ENCODE data around the gene RABGAP1L. TPM values are rescaled to one million over a fixed set of nuclear protein-coding genes. Genes with fewer than 3 reads are reported as not detected.

RABGAP1L gene
- total and polyA plus RNA-seq, 2 of the 4 experiments (the other 2 are of a cell fraction), result 7.9 to 26.7 TPM

GRCh38 chr1:174405219-174405618 lies 245.9 kb downstream of the RABGAP1L start:
- no peak overlapping the region for H4K5ac ChIP-seq (ENCODE audit: low read depth, low read length)
- H2BK120ac ChIP-seq (ENCODE audit: low read depth, low read length), result no peak overlapping the region
- H4K20me1 ChIP-seq (ENCODE audit: insufficient read depth, low read length), result no peaks in the 10 kb centered on the region
- H3K9ac ChIP-seq (ENCODE audit: low read depth, low read length), result no peak overlapping the region
- H4K8ac ChIP-seq (ENCODE audit: low read depth in 2 of 2, low read length in 2 of 2), result no peak overlapping the region
- no peak overlapping the region for H3K4me3 ChIP-seq (ENCODE audit: insufficient read depth, low read depth, low read length)
- dilution Hi-C loops (cut with HindIII; ENCODE audit: low sequenced_read_pairs, unreplicated experiment), result no loop called here
- ChIA-PET CTCF (no interaction called here), POLR2A (ENCODE audit: unreplicated experiment) (no interaction called here)
- H3K36me3 ChIP-seq (ENCODE audit: control insufficient read depth, insufficient read depth, low read length), result no peaks in the 10 kb centered on the region
- H3K9me1 ChIP-seq (ENCODE audit: insufficient read depth, low read length), result no peaks in the 10 kb centered on the region
- no peak overlapping the region for H3K4ac ChIP-seq (ENCODE audit: low read depth, low read length)
- H3K23ac ChIP-seq (ENCODE audit: low read depth, low read length), result no peak overlapping the region
- no peak overlapping the region for H3K56ac ChIP-seq (ENCODE audit: extremely low read depth, insufficient read depth, low read length)
- no peak overlapping the region for H3K18ac ChIP-seq (ENCODE audit: low read depth, low read length)
- no peak overlapping the region for H2BK5ac ChIP-seq (ENCODE audit: low read depth, low read length, poor library complexity, severe bottlenecking)
- H3K9me3 ChIP-seq (ENCODE audit: control insufficient read depth, insufficient read depth, low read length), result no peaks in the 10 kb centered on the region
- ATAC-seq (ENCODE audit: low read depth) (no peak), DNase-seq (no peak)
- H3K4me1 ChIP-seq (ENCODE audit: control insufficient read depth, insufficient read depth, low read length), result no peaks in the 10 kb centered on the region
- WGBS, 2 experiments (ENCODE audit: extremely low coverage in 2 of 2, insufficient read length in 1 of 2), result no CpG with 5 or more reads among the region's 1 CpG
- H3K79me1 ChIP-seq (ENCODE audit: low read depth in 1 of 2, low read length in 2 of 2), result no peaks in the 10 kb centered on the region
- H2BK15ac ChIP-seq (ENCODE audit: low read depth, low read length), result no peak overlapping the region
- BruUV-seq (replicated peaks), result no TSS peak
- no peak overlapping the region for H2AK9ac ChIP-seq (replicated peaks; ENCODE audit: low read depth, low read length, poor library complexity)
- H3K27me3 ChIP-seq (ENCODE audit: control insufficient read depth, insufficient read depth, low read length), result no peaks in the 10 kb centered on the region
- intact Hi-C loops (cut with micrococcal nuclease), result no loop called here
- no peak overlapping the region for H3K27ac ChIP-seq (ENCODE audit: insufficient read depth, low read length)
- no peak overlapping the region for H2BK20ac ChIP-seq (ENCODE audit: low read depth, low read length)
- no peak overlapping the region for H4K91ac ChIP-seq (ENCODE audit: insufficient read depth, low read depth, low read length)
- H3K14ac ChIP-seq (replicated peaks; ENCODE audit: low read depth, low read length), result no peak overlapping the region
- TF ChIP-seq NFE2L2 (IDR thresholded peaks at IDR 0.05; ENCODE audit: low read depth, low read length), result no peak
- TF ChIP-seq RFX5 (IDR thresholded peaks at IDR 0.05; ENCODE audit: low read depth, low read length), result no peak
- TF ChIP-seq RAD21 (IDR thresholded peaks at IDR 0.05; ENCODE audit: low read length), result no peak
- TF ChIP-seq BHLHE40 (IDR thresholded peaks at IDR 0.05; ENCODE audit: low read depth, low read length), result no peak
- no peak for TF ChIP-seq MAFK (IDR thresholded peaks at IDR 0.05; ENCODE audit: low read depth, low read length)
- no peak for TF ChIP-seq SMC3 (IDR thresholded peaks at IDR 0.05; ENCODE audit: low read depth, low read length)
- TF ChIP-seq ELK1 (IDR thresholded peaks at IDR 0.05; ENCODE audit: borderline replicate concordance, low read depth, low read length), result no peak
- TF ChIP-seq USF2 (IDR thresholded peaks at IDR 0.05; ENCODE audit: low read depth, low read length), result no peak
- TF ChIP-seq FOS (IDR thresholded peaks at IDR 0.05; ENCODE audit: low read depth, low read length), result no peak
- TF ChIP-seq RCOR1 (IDR thresholded peaks at IDR 0.05; ENCODE audit: insufficient replicate concordance, low read length), result no peak
- no peak for TF ChIP-seq CTCF (conservative IDR thresholded peaks at IDR 0.05; ENCODE audit: low read depth, low read length)
- no peak for TF ChIP-seq POLR2A (IDR thresholded peaks at IDR 0.05; ENCODE audit: low read depth, low read length)
- no peak for TF ChIP-seq MAZ (IDR thresholded peaks at IDR 0.05; ENCODE audit: borderline replicate concordance, low read depth, low read length)
- in situ Hi-C loops (cut with MboI; ENCODE audit: low sequenced_read_pairs), result no loop called here
- no peak overlapping the region for H2AK5ac ChIP-seq (ENCODE audit: low read depth, low read length)
- no peak overlapping the region for H2AFZ ChIP-seq (replicated peaks; ENCODE audit: low read length, poor library complexity)
- no peak overlapping the region for H3K4me2 ChIP-seq (ENCODE audit: low read depth, low read length)
